GM12875 (cell line): ENCODE data around the gene FNDC4.

Source experiments
- H3K4me3 ChIP-seq: one replicate; pipeline ENCODE4 v1.5.1; 2011; ENCODE audit warnings: low read depth, low read length, control low read depth
- TF ChIP-seq, protein P1 (sequence below): IDR thresholded peaks from 2 replicates; pipeline ENCODE4 v1.5.1; 2011; ENCODE audit warnings: low read depth, mild to moderate bottlenecking, control low read depth, inconsistent platforms, low read length, moderate library complexity, borderline replicate concordance; ENCODE audit not compliant: insufficient read depth

FNDC4 gene

DNA sequence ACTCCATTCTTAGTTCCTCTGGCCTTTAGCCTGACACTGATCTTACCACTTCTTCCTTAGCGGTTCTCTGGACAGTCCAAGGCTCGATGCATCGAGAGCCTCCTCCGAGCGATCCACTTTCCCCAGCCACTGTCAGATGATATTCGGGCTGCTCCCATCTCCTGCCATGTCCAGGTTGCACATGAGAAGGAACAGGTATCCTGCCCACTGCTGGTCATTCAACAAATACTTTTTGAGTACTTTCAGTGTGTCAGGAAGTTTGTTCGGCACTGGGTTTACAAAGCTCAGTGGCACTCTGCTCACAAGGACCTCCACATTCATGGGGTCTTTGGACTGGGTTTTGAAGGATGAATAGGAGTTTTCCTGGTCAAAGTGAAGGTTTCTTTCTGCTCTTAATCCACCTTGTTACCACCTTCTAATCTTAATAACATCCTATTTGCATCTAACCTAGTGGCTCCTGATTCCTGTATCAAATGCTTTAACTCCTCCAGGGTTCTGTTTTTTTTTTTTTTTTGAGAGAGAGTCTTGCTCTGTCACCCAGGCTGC, 27.5 kb upstream of the FNDC4 start:
- H3K4me3 ChIP-seq: no peak overlapping the region
- TF ChIP-seq, protein P1, sequence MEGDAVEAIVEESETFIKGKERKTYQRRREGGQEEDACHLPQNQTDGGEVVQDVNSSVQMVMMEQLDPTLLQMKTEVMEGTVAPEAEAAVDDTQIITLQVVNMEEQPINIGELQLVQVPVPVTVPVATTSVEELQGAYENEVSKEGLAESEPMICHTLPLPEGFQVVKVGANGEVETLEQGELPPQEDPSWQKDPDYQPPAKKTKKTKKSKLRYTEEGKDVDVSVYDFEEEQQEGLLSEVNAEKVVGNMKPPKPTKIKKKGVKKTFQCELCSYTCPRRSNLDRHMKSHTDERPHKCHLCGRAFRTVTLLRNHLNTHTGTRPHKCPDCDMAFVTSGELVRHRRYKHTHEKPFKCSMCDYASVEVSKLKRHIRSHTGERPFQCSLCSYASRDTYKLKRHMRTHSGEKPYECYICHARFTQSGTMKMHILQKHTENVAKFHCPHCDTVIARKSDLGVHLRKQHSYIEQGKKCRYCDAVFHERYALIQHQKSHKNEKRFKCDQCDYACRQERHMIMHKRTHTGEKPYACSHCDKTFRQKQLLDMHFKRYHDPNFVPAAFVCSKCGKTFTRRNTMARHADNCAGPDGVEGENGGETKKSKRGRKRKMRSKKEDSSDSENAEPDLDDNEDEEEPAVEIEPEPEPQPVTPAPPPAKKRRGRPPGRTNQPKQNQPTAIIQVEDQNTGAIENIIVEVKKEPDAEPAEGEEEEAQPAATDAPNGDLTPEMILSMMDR: no peak

DNA sequence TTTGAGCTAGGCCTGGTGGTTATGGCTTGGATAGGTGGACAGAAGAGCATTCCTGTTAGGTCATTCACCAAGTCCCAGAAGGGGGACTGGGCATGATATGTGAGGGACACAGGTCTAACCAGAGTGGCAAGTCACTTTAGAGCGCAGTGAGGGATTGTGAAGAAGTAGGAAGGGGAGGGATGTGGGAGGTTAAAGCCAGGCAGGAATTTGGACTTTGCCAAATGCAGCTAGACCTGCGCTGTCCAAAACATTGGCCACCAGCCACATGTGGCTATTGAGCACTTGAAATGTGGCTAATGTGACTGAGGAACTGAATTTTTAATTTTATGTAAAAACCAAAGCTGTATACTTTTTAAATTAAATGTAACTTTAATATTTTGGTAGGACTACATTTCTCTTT, 25.3 kb upstream of the FNDC4 start:
- H3K4me3 ChIP-seq: no peak overlapping the region
- TF ChIP-seq, protein P1: no peak

DNA sequence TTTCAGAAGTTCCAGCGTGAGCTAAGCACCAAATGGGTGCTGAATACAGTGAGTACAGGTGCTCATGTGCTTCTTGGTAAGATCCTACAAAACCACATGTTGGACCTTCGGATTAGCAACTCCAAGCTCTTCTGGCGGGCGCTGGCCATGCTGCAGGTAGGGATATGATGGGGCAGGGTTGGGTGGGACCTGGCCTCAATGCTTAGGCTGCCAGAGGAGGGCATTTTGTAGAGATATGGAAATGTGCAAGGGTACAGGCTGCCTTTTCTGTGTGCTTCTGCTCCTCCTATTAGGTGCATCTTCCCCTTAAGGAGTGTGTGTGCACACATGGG, 23.7 kb upstream of the FNDC4 start:
- H3K4me3 ChIP-seq: no peak overlapping the region
- TF ChIP-seq, protein P1: no peak

- no peak overlapping the region for H3K4me3 ChIP-seq
- TF ChIP-seq, protein P1: no peak
Observed at GRCh38 chr2:27518113-27518781, 23.2 kb upstream of the FNDC4 start.

DNA sequence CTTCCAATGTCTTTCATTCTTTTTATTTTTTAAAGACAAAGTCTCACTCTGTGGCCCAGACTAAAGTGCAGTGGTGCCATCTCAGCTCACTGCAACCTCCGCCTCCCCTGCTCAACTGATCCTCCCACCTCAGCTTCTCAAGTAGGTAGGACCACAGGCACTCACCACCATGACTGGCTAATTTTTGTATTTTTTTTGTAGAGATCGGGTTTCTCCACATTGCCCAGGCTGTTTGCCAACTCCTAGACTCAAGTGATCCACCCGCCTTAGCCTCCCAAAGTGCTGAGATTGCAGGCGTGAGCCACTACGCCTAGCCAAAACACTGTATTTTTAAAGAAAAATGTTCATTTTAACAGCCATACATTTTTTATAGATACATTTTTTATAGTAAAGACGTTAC, 14.3 kb upstream of the FNDC4 start:
- TF ChIP-seq, protein P1: no peak
- no peak overlapping the region for H3K4me3 ChIP-seq

DNA sequence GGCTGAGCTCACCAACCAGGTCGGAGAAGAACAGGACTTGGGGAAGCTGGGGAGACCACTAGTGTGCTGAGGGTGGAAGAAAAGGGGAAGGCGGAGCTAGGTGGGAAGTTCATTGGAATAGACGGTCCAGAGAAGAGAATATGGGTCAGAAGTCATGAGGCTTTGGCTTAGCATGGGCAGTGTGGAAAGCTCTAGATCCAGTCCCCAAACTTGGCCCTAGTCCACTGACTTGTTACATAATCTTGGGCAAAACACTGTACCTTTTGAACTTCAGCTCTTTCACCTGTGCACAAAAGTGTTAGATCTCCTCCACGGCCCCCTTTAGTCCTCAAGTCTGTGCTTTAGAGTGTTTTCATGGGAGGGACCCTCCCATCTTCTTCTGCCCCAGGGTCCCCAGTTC, 12.3 kb upstream of the FNDC4 start:
- H3K4me3 ChIP-seq: no peak overlapping the region
- TF ChIP-seq, protein P1: no peak

DNA sequence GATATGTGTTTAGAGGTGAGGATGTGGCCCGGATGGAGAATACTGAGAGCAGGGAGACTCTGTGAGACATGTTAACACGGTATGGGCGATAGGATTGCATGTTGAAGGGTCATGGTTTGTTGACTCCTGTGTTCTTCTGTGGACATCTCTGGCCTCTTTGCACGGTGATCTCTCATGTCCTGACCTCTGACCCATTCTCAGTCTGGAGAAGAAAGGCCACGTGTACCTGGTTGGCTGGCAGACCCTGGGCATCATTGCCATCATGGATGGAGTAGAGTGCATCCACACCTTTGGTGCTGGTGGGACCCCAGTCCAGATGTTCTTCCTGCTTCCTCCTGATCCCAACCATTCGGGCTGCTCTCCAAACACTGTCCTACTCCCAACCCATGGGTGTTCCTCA, 11.6 kb upstream of the FNDC4 start:
- TF ChIP-seq, protein P1: no peak

More for the DNA sequence above, 11.6 kb upstream of the FNDC4 start:
- no peak overlapping the region for H3K4me3 ChIP-seq
